NK-92 (cell line): ENCODE measurements around the gene WDSUB1.

ENCODE experiments used
- DNase-seq: peaks from one replicate; lab custom pipeline; 2025; ENCODE audit not compliant: unreplicated experiment; lab: John Stamatoyannopoulos, UW

WDSUB1 gene

GRCh38 chr2:159266554-159266953 lies 19.9 kb downstream of the WDSUB1 start:
- no peak for DNase-seq

GRCh38 chr2:159265171-159265576 lies 21.3 kb downstream of the WDSUB1 start:
- DNase-seq, result no peak

- no peak for DNase-seq
Measured at GRCh38 chr2:159262904-159263303, 23.6 kb downstream of the WDSUB1 start.

GRCh38 chr2:159262226-159262625 lies 24.3 kb downstream of the WDSUB1 start:
- DNase-seq, result no peak

GRCh38 chr2:159256159-159256558 lies 30.3 kb downstream of the WDSUB1 start:
- DNase-seq, result no peak

- no peak for DNase-seq
Measured at GRCh38 chr2:159252905-159253304, 33.6 kb downstream of the WDSUB1 start.

GRCh38 chr2:159251296-159252173 lies 35.0 kb downstream of the WDSUB1 start:
- DNase-seq, result no peak

GRCh38 chr2:159249990-159250715 lies 36.4 kb downstream of the WDSUB1 start:
- no peak for DNase-seq

GRCh38 chr2:159246325-159246988 lies 40.0 kb downstream of the WDSUB1 start:
- no peak for DNase-seq

GRCh38 chr2:159243529-159243928 lies 43.0 kb downstream of the WDSUB1 start:
- no peak for DNase-seq

GRCh38 chr2:159234868-159235267 lies 51.6 kb downstream of the WDSUB1 start:
- no peak for DNase-seq

GRCh38 chr2:159232456-159233170 lies 53.9 kb downstream of the WDSUB1 start:
- DNase-seq, result no peak

GRCh38 chr2:159230145-159230877 lies 56.2 kb downstream of the WDSUB1 start:
- DNase-seq, result no peak

GRCh38 chr2:159229476-159230144 lies 56.9 kb downstream of the WDSUB1 start:
- DNase-seq, result no peak

- no peak for DNase-seq
Measured at GRCh38 chr2:159228081-159228581, 58.4 kb downstream of the WDSUB1 start.

- no peak for DNase-seq
Measured at GRCh38 chr2:159227467-159227866, 59.0 kb downstream of the WDSUB1 start.

- DNase-seq, result no peak
Measured at GRCh38 chr2:159226608-159227385, 59.7 kb downstream of the WDSUB1 start.

- DNase-seq, result no peak
Measured at GRCh38 chr2:159226059-159226461, 60.4 kb downstream of the WDSUB1 start.
